DND-41 (cell line): Measurements from ENCODE around the gene NETO2.
"Not testable (repeated sequence)": the region's sequence is repeated elsewhere in the genome, so short reads cannot be mapped to it uniquely, and the experiment has no call there.

Source experiments
- ATAC-seq: fragments of 200-7000 bp; cut with Tn5 transposase; 3 replicates; pipeline ENCODE4 v1.9.1; 2021; ENCODE audit warnings: low read depth; ENCODE audit not compliant: insufficient read depth
- DNase-seq: peaks from one replicate; pipeline ENCODE4 v3.0.0-alpha.2; 2020
- H2AFZ ChIP-seq: 2 replicates; pipeline ENCODE4 v1.6.0; 2012; ENCODE audit warnings: low read depth, low read length
- H3K27ac ChIP-seq: 2 replicates; pipeline ENCODE4 v1.5.1; 2012; ENCODE audit warnings: low read length, inconsistent platforms
- H3K27me3 ChIP-seq: fragments of 200-600 bp; sonication (generic); 2 replicates; pipeline ENCODE4 v1.6.0; 2012; ENCODE audit warnings: low read length, mild to moderate bottlenecking, inconsistent platforms; ENCODE audit not compliant: insufficient read depth, poor library complexity
- H3K36me3 ChIP-seq: 2 replicates; pipeline ENCODE4 v1.5.1; 2012; ENCODE audit warnings: low read length, inconsistent platforms; ENCODE audit not compliant: insufficient read depth
- H3K4me1 ChIP-seq: 2 replicates; pipeline ENCODE4 v1.5.1; 2012; ENCODE audit warnings: mild to moderate bottlenecking, low read length; ENCODE audit not compliant: insufficient read depth
- H3K4me2 ChIP-seq: 2 replicates; pipeline ENCODE4 v1.6.0; 2012; ENCODE audit warnings: mild to moderate bottlenecking, moderate library complexity, low read length, inconsistent platforms; ENCODE audit not compliant: insufficient read depth
- H3K4me3 ChIP-seq, 2 experiments: fragments of 200-600 bp in 1 of 2; shearing (Covaris generic) in 1 of 2; 2 replicates each; pipeline ENCODE4 v1.5.1; 2012 to 2016; ENCODE audit warnings: inconsistent platforms in 2 of 2, low read length in 2 of 2, mild to moderate bottlenecking in 2 of 2, low read depth in 1 of 2, moderate library complexity in 1 of 2
- H3K79me2 ChIP-seq: 2 replicates; pipeline ENCODE4 v1.6.0; 2012; ENCODE audit warnings: low read length, inconsistent platforms; ENCODE audit not compliant: insufficient read depth
- H3K9ac ChIP-seq: 2 replicates; pipeline ENCODE4 v1.6.0; 2012; ENCODE audit warnings: low read depth, mild to moderate bottlenecking, inconsistent platforms, low read length, moderate library complexity
- H3K9me3 ChIP-seq: 2 replicates; pipeline ENCODE4 v1.5.1; 2012; ENCODE audit warnings: low read length, moderate library complexity, mild to moderate bottlenecking, inconsistent platforms; ENCODE audit not compliant: insufficient read depth, severe bottlenecking
- H4K20me1 ChIP-seq: 2 replicates; pipeline ENCODE4 v1.6.0; 2012; ENCODE audit warnings: low read length; ENCODE audit not compliant: insufficient read depth
- CTCF ChIP-seq: IDR thresholded peaks from 2 replicates; pipeline ENCODE4 v1.5.1; 2012; ENCODE audit warnings: borderline replicate concordance, low read length, moderate library complexity, mild to moderate bottlenecking; ENCODE audit not compliant: poor library complexity, severe bottlenecking; ENCODE audit errors: extremely low read depth
- EZH2 ChIP-seq: IDR thresholded peaks from 3 replicates; pipeline ENCODE4 v1.6.1; 2012; ENCODE audit warnings: borderline replicate concordance, low read depth, mild to moderate bottlenecking, moderate library complexity, low read length, inconsistent platforms; ENCODE audit not compliant: severe bottlenecking

NETO2 gene

GRCh38 chr16:47160422-47160821 lies 16.7 kb upstream of the NETO2 start:
- TF ChIP-seq CTCF (no peak), EZH2 (no peak)
- Histone ChIP-seq H3K4me1 (no peaks in the 10 kb centered on the region), H3K4me3 (no peak overlapping the region), H3K36me3 (peaks cover 25% of the 10 kb centered on the region; the same call in 1 of the 2 replicates), H3K9ac (no peak overlapping the region), H4K20me1 (no peaks in the 10 kb centered on the region), H3K27me3 (no peaks in the 10 kb centered on the region), H3K9me3 (no peaks in the 10 kb centered on the region), H2AFZ (no peak overlapping the region), H3K27ac (no peak overlapping the region), H3K79me2 (no peaks in the 10 kb centered on the region), H3K4me2 (no peak overlapping the region)
- ATAC-seq, result no peak
- DNase-seq, result no peak

- Histone ChIP-seq H3K27ac (no peak overlapping the region), H3K4me2 (no peak overlapping the region), H2AFZ (no peak overlapping the region), H3K36me3 (peaks cover 26% of the 10 kb centered on the region; the same call in 1 of the 2 replicates), H3K9me3 (no peaks in the 10 kb centered on the region), H3K4me3 (no peak overlapping the region), H3K4me1 (no peaks in the 10 kb centered on the region), H3K79me2 (no peaks in the 10 kb centered on the region), H3K9ac (no peak overlapping the region), H3K27me3 (no peaks in the 10 kb centered on the region), H4K20me1 (no peaks in the 10 kb centered on the region)
- TF ChIP-seq CTCF, result no peak
- TF ChIP-seq EZH2, result no peak
- no peak for ATAC-seq
- DNase-seq, result no peak
These were observed 15.2 kb upstream of the NETO2 start for GRCh38 chr16:47158992-47159391.

GRCh38 chr16:47156680-47157215 lies 13.0 kb upstream of the NETO2 start:
- Histone ChIP-seq H3K4me2 (no peak overlapping the region), H3K9me3 (no peaks in the 10 kb centered on the region), H3K4me1 (no peaks in the 10 kb centered on the region), H2AFZ (no peak overlapping the region), H3K27ac (no peak overlapping the region), H3K36me3 (peaks cover 48% of the 10 kb centered on the region; the same call in 1 of the 2 replicates), H3K79me2 (no peaks in the 10 kb centered on the region), H4K20me1 (no peaks in the 10 kb centered on the region), H3K27me3 (no peaks in the 10 kb centered on the region), H3K9ac (no peak overlapping the region), H3K4me3 (no peak overlapping the region)
- DNase-seq, result no peak
- no peak for ATAC-seq
- no peak for TF ChIP-seq EZH2
- no peak for TF ChIP-seq CTCF

GRCh38 chr16:47152501-47152900 lies 8.8 kb upstream of the NETO2 start:
- not testable (repeated sequence) for H3K9ac ChIP-seq, H3K79me2 ChIP-seq, ATAC-seq, H2AFZ ChIP-seq, H3K27me3 ChIP-seq, H3K4me2 ChIP-seq, H4K20me1 ChIP-seq, H3K4me3 ChIP-seq, H3K27ac ChIP-seq, DNase-seq, H3K4me1 ChIP-seq, H3K9me3 ChIP-seq
- H3K36me3 ChIP-seq, result peaks cover 32% of the 10 kb centered on the region; the same call in 1 of the 2 replicates
